GM18909 (cell line): ENCODE results near the gene DLGAP1.
A peak's percentile ranks its signal among the peaks of the same experiment; 100 is the strongest.

ENCODE experiments used
- ATAC-seq: cut with Tn5 transposase; IDR thresholded peaks from one replicate; pipeline ENCODE4 v1.9.1; 2021; ENCODE audit warnings: mild to moderate bottlenecking; ENCODE audit not compliant: unreplicated experiment, poor library complexity

The DLGAP1 gene

GRCh38 chr18:3500016-3500415 lies 955.1 kb downstream of the DLGAP1 start:
- ATAC-seq: no peak

GRCh38 chr18:3499501-3499900 lies 955.6 kb downstream of the DLGAP1 start:
- no peak for ATAC-seq

- no peak for ATAC-seq
Measured at GRCh38 chr18:3498698-3499471, 956.2 kb downstream of the DLGAP1 start.

GRCh38 chr18:3495691-3496430 lies 959.2 kb downstream of the DLGAP1 start:
- no peak for ATAC-seq

GRCh38 chr18:3494569-3494968 lies 960.5 kb downstream of the DLGAP1 start:
- no peak for ATAC-seq

- no peak for ATAC-seq
Measured at GRCh38 chr18:3494245-3494526, 960.9 kb downstream of the DLGAP1 start.

GRCh38 chr18:3493501-3494244 lies 961.4 kb downstream of the DLGAP1 start:
- no peak for ATAC-seq

GRCh38 chr18:3492721-3493120 lies 962.4 kb downstream of the DLGAP1 start:
- ATAC-seq: no peak

GRCh38 chr18:3491981-3492555 lies 963.0 kb downstream of the DLGAP1 start:
- ATAC-seq: no peak

- no peak for ATAC-seq
Measured at GRCh38 chr18:3489462-3489861, 965.6 kb downstream of the DLGAP1 start.

- ATAC-seq: no peak
Measured at GRCh38 chr18:3486512-3486911, 968.6 kb downstream of the DLGAP1 start.

- ATAC-seq: peak; percentile 54
Measured at GRCh38 chr18:3485153-3486149, 969.7 kb downstream of the DLGAP1 start.

- ATAC-seq: no peak
Measured at GRCh38 chr18:3482258-3482657, 972.8 kb downstream of the DLGAP1 start.

- ATAC-seq: no peak
Measured at GRCh38 chr18:3481696-3482210, 973.4 kb downstream of the DLGAP1 start.

- no peak for ATAC-seq
Measured at GRCh38 chr18:3480827-3481573, 974.1 kb downstream of the DLGAP1 start.

- no peak for ATAC-seq
Measured at GRCh38 chr18:3479978-3480509, 975.1 kb downstream of the DLGAP1 start.

- ATAC-seq: no peak
Measured at GRCh38 chr18:3478262-3478978, 976.7 kb downstream of the DLGAP1 start.
